Neural cell (in vitro differentiated cells): ENCODE measurements around the gene ESPN.

Source experiments
- EP300 ChIP-seq: fragments of 450-650 bp; conservative IDR thresholded peaks from 2 replicates; pipeline ENCODE4 v1.6.1; 2014; ENCODE audit warnings: antibody characterized with exemption, mild to moderate bottlenecking, moderate library complexity; ENCODE audit not compliant: poor library complexity, severe bottlenecking
- EZH2 ChIP-seq: fragments of 200-600, 300-800 bp; shearing (Covaris generic), sonication (generic); IDR thresholded peaks from 2 replicates; pipeline ENCODE4 v1.6.1; 2014; ENCODE audit warnings: antibody characterized with exemption, low read length, borderline replicate concordance, mild to moderate bottlenecking; ENCODE audit not compliant: insufficient read depth, poor library complexity, severe bottlenecking
- MXI1 ChIP-seq: fragments of 450-650 bp; conservative IDR thresholded peaks from 2 replicates; pipeline ENCODE4 v1.6.1; 2014; ENCODE audit warnings: antibody characterized with exemption, mild to moderate bottlenecking; ENCODE audit not compliant: poor library complexity, severe bottlenecking
- RAD21 ChIP-seq: fragments of 450-650 bp; conservative IDR thresholded peaks from 2 replicates; pipeline ENCODE4 v1.6.1; 2014; ENCODE audit warnings: antibody characterized with exemption, mild to moderate bottlenecking, moderate library complexity
- TAF1 ChIP-seq: IDR thresholded peaks from 2 replicates; pipeline ENCODE4 v1.6.1; 2012; ENCODE audit warnings: low read depth
- TF ChIP-seq, protein P1 (sequence below): fragments of 450-650 bp; IDR thresholded peaks from 2 replicates; pipeline ENCODE4 v1.5.1; 2014; ENCODE audit warnings: antibody characterized with exemption, mild to moderate bottlenecking, moderate library complexity; ENCODE audit not compliant: poor library complexity, severe bottlenecking

DNA sequence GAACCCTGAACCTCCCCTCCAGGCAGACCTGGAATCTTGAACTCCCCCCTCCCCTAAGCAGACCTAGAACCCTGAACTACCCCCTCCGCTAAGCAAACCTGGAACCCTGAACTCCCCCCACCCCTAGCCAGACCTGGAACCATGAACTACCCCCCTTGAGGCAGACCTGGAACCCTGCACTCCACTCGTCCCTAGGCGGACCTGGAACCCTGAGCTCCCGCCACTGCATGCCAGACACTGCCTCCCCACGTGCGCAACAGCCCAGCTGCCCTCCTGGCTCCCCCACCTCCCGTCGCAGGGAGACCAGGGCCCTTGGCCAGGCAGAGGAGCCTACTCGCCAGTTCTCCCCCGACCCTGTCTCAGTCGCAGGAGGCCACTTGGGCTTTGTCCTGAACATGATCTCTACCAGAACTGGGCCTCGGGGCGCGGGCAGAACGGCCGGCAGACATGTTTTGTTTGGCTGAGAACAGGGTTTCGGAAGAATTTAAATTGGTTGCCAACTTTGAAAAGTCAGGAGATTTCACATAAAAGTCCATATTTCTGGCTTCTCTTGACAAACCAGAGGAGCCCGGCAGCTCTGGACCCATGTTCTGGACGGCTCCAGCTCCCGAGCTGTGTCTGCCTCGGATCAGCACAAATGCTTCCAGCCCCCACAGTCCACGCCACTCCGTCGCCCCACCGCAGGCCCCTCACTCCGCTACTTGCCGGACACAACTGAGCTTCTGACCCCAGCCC lies 76.1 kb downstream of the ESPN start:
- TF ChIP-seq, protein P1, sequence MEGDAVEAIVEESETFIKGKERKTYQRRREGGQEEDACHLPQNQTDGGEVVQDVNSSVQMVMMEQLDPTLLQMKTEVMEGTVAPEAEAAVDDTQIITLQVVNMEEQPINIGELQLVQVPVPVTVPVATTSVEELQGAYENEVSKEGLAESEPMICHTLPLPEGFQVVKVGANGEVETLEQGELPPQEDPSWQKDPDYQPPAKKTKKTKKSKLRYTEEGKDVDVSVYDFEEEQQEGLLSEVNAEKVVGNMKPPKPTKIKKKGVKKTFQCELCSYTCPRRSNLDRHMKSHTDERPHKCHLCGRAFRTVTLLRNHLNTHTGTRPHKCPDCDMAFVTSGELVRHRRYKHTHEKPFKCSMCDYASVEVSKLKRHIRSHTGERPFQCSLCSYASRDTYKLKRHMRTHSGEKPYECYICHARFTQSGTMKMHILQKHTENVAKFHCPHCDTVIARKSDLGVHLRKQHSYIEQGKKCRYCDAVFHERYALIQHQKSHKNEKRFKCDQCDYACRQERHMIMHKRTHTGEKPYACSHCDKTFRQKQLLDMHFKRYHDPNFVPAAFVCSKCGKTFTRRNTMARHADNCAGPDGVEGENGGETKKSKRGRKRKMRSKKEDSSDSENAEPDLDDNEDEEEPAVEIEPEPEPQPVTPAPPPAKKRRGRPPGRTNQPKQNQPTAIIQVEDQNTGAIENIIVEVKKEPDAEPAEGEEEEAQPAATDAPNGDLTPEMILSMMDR: no peak
- TF ChIP-seq RAD21 (no peak), EZH2 (no peak), EP300 (no peak), MXI1 (no peak), TAF1 (no peak)
